Left hindlimb (tissue), 1 donor: ENCODE results near the gene ABHD10.

Experiments used
- DNase-seq: peaks from one replicate; pipeline ENCODE4 v3.0.0-alpha.2; 2018

The ABHD10 gene

GRCh38 chr3:112002096-112002971 lies 23.5 kb downstream of the ABHD10 start:
- DNase-seq = no peak

- DNase-seq = no peak
Measured at GRCh38 chr3:112003321-112004080, 24.7 kb downstream of the ABHD10 start.

- no peak for DNase-seq
Measured at GRCh38 chr3:112004187-112004586, 25.4 kb downstream of the ABHD10 start.

- DNase-seq = no peak
Measured at GRCh38 chr3:112004669-112005068, 25.8 kb downstream of the ABHD10 start.

GRCh38 chr3:112005091-112005672 lies 26.4 kb downstream of the ABHD10 start:
- no peak for DNase-seq

GRCh38 chr3:112007633-112008032 lies 28.8 kb downstream of the ABHD10 start:
- no peak for DNase-seq

GRCh38 chr3:112009670-112010069 lies 30.8 kb downstream of the ABHD10 start:
- DNase-seq = no peak

GRCh38 chr3:112010636-112011035 lies 31.8 kb downstream of the ABHD10 start:
- DNase-seq = no peak

- no peak for DNase-seq
Measured at GRCh38 chr3:112011376-112011940, 32.6 kb downstream of the ABHD10 start.

- DNase-seq = no peak
Measured at GRCh38 chr3:112012205-112012992, 33.6 kb downstream of the ABHD10 start.

GRCh38 chr3:112013058-112013783 lies 34.4 kb downstream of the ABHD10 start:
- peak; percentile 71 for DNase-seq

- DNase-seq = no peak
Measured at GRCh38 chr3:112013784-112014143, 34.9 kb downstream of the ABHD10 start.

- no peak for DNase-seq
Measured at GRCh38 chr3:112017091-112017490, 38.3 kb downstream of the ABHD10 start.

GRCh38 chr3:112018712-112019111 lies 39.9 kb downstream of the ABHD10 start:
- no peak for DNase-seq

- DNase-seq = no peak
Measured at GRCh38 chr3:112019716-112020115, 40.9 kb downstream of the ABHD10 start.

GRCh38 chr3:112020674-112021085 lies 41.9 kb downstream of the ABHD10 start:
- no peak for DNase-seq

GRCh38 chr3:112027142-112027541 lies 48.3 kb downstream of the ABHD10 start:
- DNase-seq = no peak

- no peak for DNase-seq
Measured at GRCh38 chr3:112027826-112028225, 49.0 kb downstream of the ABHD10 start.

- DNase-seq = no peak
Measured at GRCh38 chr3:112030901-112031300, 52.1 kb downstream of the ABHD10 start.

- DNase-seq = no peak
Measured at GRCh38 chr3:112032098-112032731, 53.4 kb downstream of the ABHD10 start.

- no peak for DNase-seq
Measured at GRCh38 chr3:112034436-112034835, 55.6 kb downstream of the ABHD10 start, which contains the start of gene TMPRSS7. TMPRSS7 (plus strand) TSS chr3:112034736; CDS start chr3:112034846, 110 bp downstream.
